RWPE2 (cell line): Measurements from ENCODE around the gene TNNI3K.
A peak's percentile ranks its signal among the peaks of the same experiment; 100 is the strongest.

Experiments used
- ATAC-seq: fragments of 200-7000 bp; cut with Tn5 transposase; 3 replicates; pipeline ENCODE4 v1.9.1; 2021; ENCODE audit warnings: low read depth
- DNase-seq: peaks from one replicate; pipeline ENCODE4 v3.0.0-alpha.2; 2020; ENCODE audit warnings: low spot score
- H3K27ac ChIP-seq: fragments of 450-650 bp; 2 replicates; pipeline ENCODE4 v1.5.1; 2017; ENCODE audit warnings: mild to moderate bottlenecking; ENCODE audit not compliant: poor library complexity, severe bottlenecking
- H3K27me3 ChIP-seq: fragments of 250-450 bp; sonication (Bioruptor Pico); 2 replicates; pipeline ENCODE4 v1.5.1; 2021; ENCODE audit warnings: mild to moderate bottlenecking, moderate library complexity; ENCODE audit not compliant: insufficient read depth, poor library complexity, severe bottlenecking
- H3K36me3 ChIP-seq: fragments of 250-450 bp; sonication (Bioruptor Pico); 2 replicates; pipeline ENCODE4 v1.5.1; 2020; ENCODE audit warnings: low read depth, mild to moderate bottlenecking, moderate library complexity
- H3K4me1 ChIP-seq: fragments of 250-450 bp; sonication (Bioruptor Pico); 2 replicates; pipeline ENCODE4 v1.5.1; 2021; ENCODE audit warnings: mild to moderate bottlenecking, moderate library complexity; ENCODE audit not compliant: insufficient read depth, poor library complexity, severe bottlenecking
- H3K4me3 ChIP-seq: fragments of 250-450 bp; sonication (Bioruptor Pico); 2 replicates; pipeline ENCODE4 v1.5.1; 2021; ENCODE audit warnings: mild to moderate bottlenecking, moderate library complexity; ENCODE audit not compliant: severe bottlenecking
- H3K9me3 ChIP-seq: fragments of 250-450 bp; sonication (Bioruptor Pico); 2 replicates; pipeline ENCODE4 v1.5.1; 2021; ENCODE audit warnings: mild to moderate bottlenecking, moderate library complexity; ENCODE audit not compliant: severe bottlenecking
- CTCF ChIP-seq: fragments of 450-650 bp; IDR thresholded peaks from one replicate; pipeline ENCODE4 v1.5.1; 2017; ENCODE audit warnings: mild to moderate bottlenecking, moderate library complexity; ENCODE audit not compliant: poor library complexity, severe bottlenecking

Gene TNNI3K

GRCh38 chr1:74496669-74497068, 261.5 kb downstream of the TNNI3K start:
- ATAC-seq: no peak
- H3K27me3 ChIP-seq: no peaks in the 10 kb centered on the region
- no peaks in the 10 kb centered on the region for H3K4me1 ChIP-seq
- H3K27ac ChIP-seq: no peak overlapping the region
- no peak overlapping the region for H3K4me3 ChIP-seq
- no peak for DNase-seq
- no peaks in the 10 kb centered on the region for H3K9me3 ChIP-seq
- TF ChIP-seq CTCF: no peak
- H3K36me3 ChIP-seq: no peaks in the 10 kb centered on the region

- H3K9me3 ChIP-seq: no peaks in the 10 kb centered on the region
- no peak overlapping the region for H3K4me3 ChIP-seq
- ATAC-seq: no peak
- H3K4me1 ChIP-seq: no peaks in the 10 kb centered on the region
- TF ChIP-seq CTCF: no peak
- no peaks in the 10 kb centered on the region for H3K36me3 ChIP-seq
- H3K27ac ChIP-seq: no peak overlapping the region
- DNase-seq: no peak
- H3K27me3 ChIP-seq: no peaks in the 10 kb centered on the region
These were observed 263.7 kb downstream of the TNNI3K start for GRCh38 chr1:74498901-74499300.

GRCh38 chr1:74502432-74502831, 267.2 kb downstream of the TNNI3K start:
- TF ChIP-seq CTCF: no peak
- Histone ChIP-seq H3K4me3 (no peak overlapping the region), H3K27me3 (peaks cover 11% of the 10 kb centered on the region), H3K27ac (no peak overlapping the region), H3K36me3 (no peaks in the 10 kb centered on the region), H3K4me1 (no peaks in the 10 kb centered on the region), H3K9me3 (no peaks in the 10 kb centered on the region)
- 0 out of 3 replicates have a peak, but pooled peaks have one; percentile 50 for ATAC-seq
- DNase-seq: no peak

DNA sequence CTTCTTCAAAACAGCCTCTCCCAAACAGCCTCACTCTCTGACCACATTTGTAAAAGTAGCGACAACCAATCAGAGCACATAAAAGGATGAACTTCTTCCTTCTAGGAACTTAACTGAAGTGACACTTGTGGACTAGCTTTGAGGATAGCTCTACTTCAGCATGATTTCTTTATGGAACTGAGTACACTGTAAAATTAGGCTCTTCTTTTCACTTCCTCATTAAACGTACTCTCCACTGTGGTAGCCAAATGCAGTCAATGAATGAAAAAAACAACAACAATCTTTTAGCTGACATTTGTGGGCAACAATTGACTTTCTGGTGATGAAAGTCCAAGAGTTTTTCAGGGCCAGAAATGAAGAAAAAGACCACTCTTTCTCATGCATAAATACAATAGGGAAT, 267.7 kb downstream of the TNNI3K start:
- no peak for ATAC-seq
- Histone ChIP-seq H3K36me3 (no peaks in the 10 kb centered on the region), H3K27ac (no peak overlapping the region), H3K4me3 (no peak overlapping the region), H3K4me1 (no peaks in the 10 kb centered on the region), H3K9me3 (no peaks in the 10 kb centered on the region), H3K27me3 (peaks cover 11% of the 10 kb centered on the region)
- no peak for DNase-seq
- TF ChIP-seq CTCF: no peak

GRCh38 chr1:74504125-74504932, 269.1 kb downstream of the TNNI3K start:
- peak; percentile 86 for ATAC-seq
- H3K4me1 ChIP-seq: no peaks in the 10 kb centered on the region
- H3K9me3 ChIP-seq: no peaks in the 10 kb centered on the region
- H3K27me3 ChIP-seq: peaks cover 14% of the 10 kb centered on the region
- H3K27ac ChIP-seq: no peak overlapping the region
- no peak overlapping the region for H3K4me3 ChIP-seq
- no peak for DNase-seq
- peak; percentile 72 for TF ChIP-seq CTCF
- H3K36me3 ChIP-seq: no peaks in the 10 kb centered on the region
